COLO829 (cell line): ENCODE results near the gene ATP13A1.

ENCODE experiments used
- DNase-seq: peaks from one replicate; pipeline ENCODE4 v3.0.0; 2012; ENCODE audit warnings: low spot score

Gene ATP13A1

DNA sequence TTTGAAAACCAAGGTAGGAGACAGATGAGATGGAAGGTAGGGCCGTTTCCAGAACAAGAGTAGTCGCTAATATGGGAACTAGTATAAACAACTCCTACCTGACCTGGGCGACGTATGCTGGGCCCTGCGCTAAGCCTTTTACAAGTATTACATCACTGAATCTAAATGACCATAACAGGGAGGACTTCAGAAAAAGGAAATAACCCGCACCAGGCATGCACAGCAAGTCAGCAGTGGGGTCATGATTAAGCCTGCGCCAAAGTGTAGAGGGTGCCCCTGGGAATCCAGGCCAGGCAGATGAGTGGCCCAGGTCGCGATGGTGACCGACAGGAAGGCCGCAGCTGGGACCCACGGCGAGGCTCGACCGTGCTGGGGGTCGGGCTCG lies 613 bp downstream of the ATP13A1 start:
- no peak for DNase-seq

DNA sequence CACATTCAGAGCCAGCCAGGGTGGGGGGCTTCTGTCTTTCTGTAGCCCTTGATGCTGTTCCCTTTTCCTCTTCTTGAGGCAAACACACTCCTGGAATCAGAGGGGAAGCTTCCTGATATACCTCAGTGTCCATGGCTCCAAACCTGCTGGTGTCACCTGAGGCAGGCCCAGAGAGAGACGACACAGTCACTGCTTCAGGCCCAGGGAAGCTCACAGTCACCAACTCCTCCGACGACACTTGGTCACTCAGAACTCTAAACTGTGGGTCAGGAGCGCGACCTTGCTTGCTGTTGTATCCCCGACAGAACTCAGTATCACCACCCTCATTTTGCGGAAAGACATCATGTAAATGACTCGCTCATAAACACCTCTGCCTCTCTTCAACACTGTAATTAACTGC lies 1.1 kb downstream of the ATP13A1 start:
- no peak for DNase-seq

DNA sequence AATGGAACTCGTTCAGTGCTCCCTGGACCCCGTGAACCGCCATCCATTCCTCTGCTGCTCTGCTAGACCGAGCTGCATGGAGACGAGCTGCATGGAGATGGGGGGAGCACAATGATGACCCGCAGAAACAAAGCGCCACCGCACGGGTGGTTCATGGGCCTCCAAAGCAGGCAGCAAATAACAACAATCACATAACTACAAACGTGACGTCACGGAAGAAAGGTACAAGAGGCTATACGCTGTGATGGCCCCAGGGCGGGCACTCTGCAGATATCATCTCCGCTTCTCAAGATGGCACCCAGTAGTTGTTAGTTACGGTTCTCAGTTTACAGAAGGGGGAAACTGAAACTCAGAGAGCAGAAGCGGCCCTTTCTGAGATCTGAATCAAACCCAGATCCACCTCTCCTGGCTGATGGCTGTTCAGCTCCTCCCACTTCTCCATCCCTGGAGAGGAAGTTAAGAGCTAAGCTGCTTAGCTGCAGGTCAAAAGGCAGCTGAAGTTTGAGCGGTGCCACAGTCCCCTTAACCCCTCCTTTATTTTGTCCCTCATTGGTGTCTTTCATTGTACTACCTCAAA lies 1.7 kb downstream of the ATP13A1 start:
- DNase-seq: no peak

DNA sequence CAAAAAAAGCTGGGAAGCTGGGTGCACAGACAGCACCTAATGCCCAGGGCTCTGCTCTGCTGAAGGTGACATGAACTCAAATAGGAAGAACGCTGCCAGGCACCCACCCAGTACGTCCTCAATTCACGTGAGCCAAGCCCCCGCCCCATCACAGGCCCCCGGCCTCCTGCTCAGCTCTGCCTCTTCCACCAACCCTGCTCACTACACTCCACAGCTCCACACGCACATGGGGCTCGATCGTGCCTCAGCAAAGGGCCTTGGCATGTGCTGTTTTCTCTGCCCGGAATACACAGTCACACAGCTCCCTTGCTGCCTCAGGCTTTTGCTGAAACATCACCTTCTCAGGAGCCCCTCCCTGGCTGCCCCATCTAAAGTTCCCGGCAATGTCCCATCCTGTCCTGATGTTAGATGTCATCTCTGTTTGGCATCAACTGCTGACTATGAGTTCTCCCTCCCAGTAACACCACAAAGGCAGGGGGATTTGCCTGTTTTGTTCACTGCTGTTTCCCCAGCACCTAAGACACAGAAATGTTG lies 2.3 kb downstream of the ATP13A1 start:
- DNase-seq: no peak

DNA sequence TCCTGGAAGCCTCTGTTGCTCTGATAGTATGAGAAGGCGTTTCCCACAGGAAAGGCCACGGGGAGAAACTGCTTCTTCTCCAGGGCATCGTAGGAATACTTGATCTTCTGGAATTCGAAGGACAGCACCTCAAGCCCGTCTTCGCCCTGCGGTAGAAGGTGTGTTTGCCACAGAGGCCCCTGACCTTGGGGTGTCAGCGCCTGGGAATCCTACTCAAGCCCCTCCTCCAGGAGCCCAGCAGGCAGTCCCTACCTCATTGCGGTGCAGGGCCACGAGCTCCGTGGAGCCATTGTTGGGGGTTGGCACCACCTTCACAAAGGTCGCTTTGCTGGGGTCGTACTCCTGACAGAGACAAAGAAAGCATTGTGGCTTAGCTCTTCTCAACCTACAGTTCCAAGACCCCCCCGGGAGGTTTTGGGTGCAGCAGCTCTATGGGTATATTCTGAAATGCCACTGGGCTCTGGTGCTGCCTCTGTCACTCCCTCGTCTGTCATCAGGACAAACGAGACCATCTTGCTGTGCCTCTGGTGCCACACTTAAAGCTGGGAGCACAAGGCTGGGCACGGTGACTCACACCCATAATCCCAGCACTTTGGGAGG lies 3.7 kb downstream of the ATP13A1 start:
- DNase-seq: no peak

DNA sequence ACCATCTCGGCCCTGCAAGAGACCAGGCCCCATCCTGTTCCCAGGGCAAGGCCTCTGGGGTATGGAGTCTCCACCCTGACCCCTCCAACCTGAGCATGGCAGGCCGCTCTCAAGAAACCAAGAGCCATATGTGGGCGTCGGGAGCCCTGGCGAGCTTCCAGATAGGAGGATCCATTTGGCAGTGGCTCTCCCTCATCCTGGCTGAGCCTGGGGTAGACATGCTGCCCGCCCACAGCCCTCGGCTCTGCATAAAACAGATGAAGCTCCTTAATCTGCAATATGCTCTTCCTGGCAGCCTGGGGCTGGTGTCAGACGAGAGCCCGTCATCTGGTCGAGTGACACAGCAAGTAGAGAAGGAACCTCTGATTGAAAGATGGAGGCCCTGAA lies 6.1 kb downstream of the ATP13A1 start:
- DNase-seq: no peak

DNA sequence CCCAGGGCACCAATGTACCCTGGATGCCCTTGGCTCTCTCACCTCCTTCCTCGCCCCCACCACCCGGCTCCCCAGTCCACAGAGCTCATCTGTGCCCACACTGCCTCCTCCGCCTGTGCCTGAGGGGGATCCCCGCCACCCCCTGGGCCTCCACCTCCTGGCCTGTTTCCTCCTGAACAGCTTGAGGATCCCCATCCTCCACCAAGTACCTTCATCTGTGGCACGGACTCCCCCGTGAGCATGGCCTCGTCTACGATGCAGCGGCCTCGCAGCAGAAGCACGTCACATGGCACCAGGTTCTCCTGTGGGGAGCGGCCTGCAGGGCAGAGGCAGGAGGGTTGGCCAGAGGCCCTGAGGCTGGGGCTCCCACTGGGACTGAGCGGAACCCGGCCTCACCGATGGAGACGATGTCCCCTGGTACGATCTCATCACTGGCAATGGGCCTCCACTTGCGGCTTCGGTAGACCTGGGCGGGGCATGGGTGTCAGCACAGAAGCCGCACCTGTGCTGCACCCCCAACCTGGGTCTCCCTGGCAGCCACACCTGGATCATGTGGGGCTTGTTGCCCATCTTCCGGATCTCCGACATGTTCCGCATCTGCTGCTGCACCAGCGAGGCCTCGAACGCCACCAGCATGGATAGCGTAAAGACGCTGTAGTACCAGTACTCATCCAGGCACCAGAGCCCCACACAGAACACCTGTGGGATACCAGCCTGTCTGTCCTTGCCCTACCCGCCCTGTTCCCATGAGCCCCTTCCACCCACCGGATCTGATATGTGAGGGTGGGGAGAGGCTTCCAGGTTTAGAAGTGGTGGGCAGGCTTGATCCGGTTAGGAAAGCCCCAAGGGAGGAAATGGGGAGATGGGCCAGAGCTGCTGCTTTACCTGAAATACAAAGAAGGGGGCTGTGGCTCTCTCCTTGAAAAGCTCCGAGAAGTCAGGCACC lies 6.8 kb downstream of the ATP13A1 start:
- no peak for DNase-seq

DNA sequence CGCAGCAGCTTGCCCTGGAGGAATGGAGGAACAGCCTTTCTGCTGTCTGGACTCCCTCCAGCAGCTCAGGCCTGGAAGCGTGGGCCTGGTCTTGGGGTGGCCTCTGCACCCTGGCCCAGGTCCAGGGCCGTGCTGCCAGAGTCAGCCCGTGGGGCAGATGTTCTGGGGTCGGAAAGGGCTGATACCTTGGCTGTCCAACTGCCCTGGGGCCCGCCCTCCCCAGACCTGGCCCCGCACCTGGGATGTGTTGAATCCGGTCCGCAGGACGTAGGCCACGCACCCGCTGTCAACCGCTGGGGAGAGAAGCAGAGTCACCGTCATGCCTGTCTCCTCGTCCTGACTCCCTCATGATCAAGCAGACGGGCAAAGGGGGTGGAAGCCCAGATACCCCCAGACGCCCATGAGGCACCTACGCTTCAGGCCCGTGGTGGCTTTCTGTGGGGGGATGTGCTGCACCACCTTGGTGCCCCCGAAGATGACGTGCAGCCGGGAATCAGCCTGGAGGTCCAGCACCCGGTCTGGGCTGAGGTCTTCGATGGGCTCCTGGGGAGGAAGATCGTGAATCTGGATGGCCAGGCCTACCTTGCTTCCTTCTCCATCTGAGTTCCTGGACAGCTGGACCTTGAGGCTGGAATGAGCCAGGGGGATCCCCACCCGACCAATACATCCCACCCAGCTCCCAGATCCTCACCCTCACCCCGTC lies 7.7 kb downstream of the ATP13A1 start:
- DNase-seq: no peak

DNA sequence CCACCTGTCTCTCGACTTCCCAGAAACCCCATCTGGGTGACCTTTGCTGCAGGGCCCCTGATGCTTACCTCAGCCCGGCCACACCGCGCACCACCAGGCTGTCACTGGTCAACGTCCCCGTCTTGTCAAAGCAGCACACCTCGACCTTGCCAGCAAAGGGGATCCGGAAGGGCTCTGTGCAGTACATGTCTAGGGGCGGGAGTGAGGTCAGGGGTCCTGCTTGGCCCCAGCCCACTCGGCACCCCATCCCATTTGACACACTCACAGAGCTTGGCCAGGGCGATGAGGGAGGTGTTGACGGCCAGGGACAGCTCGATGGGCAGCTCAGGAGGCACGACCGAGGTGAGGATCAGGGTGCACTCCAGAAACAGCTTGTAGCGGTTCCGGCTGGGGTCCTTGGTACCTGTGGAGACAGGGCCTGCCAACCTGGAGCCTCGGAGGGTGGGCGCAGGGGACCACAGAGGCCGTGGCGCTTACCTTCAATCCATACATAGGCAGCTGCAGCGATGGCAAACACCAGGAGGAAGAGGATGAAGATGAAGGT lies 8.4 kb downstream of the ATP13A1 start:
- DNase-seq: no peak

DNA sequence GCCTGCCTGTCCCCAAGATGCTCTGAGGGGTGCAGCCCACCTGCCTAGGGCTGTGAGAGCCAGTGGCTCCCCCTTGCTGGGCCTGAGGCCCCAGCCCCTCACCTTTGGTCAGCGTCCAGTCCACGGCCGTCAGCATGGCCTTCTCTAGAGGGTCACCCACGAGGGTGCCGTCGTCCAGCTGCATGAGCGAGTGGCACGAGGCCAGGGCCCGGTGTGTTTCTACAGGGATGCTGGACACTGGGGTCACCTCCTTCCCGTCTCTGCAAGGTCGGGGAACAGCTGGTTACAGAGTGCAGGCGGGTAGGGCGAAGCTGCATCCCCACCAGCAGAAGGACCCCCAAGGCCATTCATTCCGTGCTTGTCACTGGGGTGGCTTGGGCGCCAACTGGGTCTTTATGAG lies 9.0 kb downstream of the ATP13A1 start:
- DNase-seq: no peak

DNA sequence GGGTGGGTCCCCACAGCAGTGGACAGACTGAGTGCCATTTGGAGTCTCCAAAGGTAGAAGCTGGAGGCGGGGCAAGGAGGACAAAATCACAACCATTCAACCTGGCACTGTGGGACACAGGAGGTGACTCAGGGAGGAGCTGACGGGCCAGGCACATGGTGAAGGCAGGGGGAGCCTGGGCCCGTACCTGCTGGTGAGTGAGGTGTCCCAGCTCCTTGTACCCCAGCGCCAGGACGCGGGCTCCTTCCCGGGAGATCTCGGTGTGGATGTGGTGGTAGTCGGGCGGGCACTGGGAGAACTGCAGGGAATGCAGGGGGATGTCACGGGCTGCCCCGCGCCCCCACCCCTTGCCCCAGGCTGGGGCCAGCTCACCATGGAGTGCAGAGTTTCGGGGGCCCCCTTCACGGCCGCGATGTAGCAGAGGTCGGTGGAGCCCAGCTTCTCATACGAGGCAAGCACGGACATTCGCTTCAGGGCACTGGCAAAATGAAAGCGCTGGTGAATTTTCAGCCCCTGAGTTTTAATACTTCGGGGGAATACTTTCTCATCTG lies 9.8 kb downstream of the ATP13A1 start:
- no peak for DNase-seq

DNA sequence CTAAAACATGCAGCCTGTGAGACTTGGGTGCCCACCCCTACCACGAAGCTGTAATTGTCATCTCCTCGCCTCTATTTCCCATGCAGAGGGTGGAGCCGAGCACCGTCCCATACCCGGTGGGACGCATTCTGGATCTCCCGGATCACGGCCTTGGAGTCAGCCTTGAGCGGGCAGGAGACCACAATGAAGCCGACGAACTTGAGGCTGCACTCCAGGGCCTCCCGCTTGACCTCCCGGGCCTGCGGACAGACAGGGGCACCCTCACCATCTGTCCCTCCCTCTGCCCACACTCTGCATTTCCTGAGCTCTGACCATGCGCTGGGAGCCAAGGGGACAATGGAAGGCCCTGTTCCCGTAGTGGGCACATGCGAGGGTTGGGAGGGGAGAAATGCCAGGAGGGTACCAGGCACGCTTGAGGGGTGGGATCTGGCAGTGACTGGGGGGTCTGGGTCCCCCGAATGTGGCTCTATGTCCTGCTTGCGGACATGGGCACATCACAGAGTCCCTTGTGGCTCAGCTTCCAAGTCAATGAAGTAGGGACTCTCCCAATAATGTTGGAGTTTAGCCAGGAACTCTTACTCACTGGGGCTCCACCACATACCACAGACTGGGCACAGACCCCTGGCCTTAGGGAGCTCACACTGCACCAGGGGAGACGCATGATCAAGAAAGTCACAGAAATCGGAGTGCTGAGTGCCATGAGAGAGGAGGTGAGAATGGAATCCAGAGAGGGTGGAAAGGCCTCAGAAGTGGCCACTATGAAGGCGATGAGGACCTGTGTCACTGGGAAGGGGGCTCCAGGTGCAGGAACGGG lies 10.8 kb downstream of the ATP13A1 start:
- no peak for DNase-seq

DNA sequence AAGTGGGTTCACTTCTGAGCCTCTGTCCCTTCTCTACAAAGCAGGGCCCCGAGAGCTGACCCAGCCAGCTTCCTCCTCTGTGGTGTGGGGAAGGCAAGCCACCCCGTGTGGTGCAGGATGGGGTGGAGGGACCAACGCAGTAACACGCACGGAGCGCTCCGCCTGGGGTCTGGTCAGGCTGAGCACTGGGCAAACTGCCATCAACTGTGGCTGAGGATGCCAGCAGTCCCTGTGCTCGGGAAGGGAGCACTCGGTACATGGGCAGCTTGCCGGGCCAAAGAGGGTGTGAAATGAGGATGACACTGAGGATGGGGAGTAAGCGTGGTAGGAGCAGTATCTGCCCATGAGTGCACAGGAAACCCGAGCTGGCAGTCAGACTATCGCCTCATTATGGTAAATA lies 12.4 kb downstream of the ATP13A1 start:
- DNase-seq: no peak

DNA sequence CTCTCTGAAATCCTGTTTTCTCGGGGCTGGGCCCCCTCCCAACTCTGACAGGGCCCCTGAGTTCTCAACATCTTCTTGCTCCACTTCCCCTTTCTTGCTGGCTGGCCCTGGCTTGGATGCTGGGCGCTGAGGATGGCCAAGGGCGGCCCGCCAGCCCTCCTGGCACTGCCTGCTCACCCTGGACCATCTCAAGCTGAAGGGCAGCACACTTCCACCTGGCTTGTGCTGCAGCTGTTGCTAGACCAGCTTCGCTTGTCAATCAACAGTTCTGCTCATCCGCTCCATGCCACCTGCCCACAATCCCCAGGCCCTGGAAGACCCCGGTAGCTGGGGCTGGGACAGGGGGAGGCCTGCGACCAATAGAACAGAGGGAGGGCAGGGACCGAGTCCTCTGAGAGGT lies 13.1 kb downstream of the ATP13A1 start:
- DNase-seq: no peak

DNA sequence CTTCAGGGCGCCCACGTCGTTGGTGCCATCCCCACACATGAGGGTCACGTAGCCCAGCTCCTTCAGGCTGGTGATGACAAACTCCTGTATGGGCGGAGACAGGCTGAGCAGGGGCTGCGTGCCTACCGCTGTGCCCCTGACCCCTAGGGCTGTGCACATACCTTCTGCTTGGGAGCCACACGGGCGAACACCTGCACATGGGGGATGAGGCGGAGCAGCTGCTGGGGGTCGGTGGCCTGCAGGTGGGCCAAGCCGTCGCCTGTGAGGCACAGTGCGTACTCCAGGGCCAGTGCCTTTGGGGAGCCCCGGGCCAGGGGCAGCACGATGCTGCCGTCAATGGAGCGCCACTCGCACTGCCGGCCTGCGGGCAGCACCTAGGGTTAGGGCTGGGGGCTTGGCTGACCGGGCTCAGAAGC lies 13.9 kb downstream of the ATP13A1 start:
- DNase-seq: no peak

DNA sequence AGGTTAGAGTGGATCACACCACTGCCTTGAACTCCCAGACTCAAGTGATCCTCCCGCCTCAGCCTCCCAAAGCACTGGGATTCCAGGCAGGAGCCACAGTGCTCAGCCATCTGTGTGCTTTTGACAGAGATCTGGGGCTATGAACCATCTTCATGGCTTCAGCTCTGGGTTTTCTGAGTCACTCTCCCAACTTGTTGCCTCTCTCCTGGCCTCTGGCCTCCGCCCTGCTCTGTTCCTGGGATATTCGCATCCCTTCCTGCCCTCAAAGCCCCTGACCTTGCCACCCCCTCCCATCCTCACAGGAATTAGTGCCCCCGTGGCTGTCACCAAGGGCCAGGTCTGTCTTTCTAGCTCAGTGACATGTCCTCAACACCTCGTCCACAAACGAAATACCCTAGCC lies 14.3 kb downstream of the ATP13A1 start:
- DNase-seq: no peak

DNA sequence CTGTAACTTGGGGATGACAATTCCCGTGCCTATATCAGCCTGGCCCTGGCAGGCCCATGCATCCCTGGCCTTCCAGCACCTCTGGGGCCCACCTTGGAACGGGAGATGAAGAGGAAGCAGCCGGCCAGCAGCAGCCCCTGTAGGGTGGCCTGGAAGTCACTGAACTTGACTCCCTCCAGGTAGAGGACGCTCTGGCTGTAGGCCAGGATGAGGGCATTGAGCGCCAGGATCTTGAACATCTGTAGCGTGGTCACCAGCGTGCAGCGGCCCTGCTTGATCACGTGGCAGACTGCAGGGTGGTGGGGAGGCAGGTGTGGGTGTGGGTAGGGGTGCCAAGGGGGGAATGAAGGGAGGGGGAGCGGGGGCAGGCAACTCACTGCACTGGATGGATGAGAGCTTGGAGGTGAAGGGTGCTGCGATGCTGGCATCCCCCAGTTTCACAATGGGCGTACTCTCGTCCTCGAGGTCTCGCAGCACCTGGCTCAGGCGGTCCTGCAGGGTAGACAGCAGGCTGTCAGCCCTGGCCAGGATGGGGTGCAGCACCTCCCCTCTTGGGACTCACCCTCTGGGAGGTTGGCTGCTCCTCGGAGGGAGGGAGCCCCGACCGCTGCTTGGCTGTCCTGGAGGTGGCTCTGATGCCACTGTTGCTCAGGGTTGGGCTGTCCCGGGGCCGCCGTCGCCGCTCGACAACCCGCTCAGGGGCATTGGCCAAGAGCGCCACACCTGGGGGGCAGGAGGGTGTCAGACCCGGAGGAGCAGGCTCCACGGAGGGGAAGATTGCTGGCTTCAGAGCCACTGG lies 16.2 kb downstream of the ATP13A1 start:
- no peak for DNase-seq

DNA sequence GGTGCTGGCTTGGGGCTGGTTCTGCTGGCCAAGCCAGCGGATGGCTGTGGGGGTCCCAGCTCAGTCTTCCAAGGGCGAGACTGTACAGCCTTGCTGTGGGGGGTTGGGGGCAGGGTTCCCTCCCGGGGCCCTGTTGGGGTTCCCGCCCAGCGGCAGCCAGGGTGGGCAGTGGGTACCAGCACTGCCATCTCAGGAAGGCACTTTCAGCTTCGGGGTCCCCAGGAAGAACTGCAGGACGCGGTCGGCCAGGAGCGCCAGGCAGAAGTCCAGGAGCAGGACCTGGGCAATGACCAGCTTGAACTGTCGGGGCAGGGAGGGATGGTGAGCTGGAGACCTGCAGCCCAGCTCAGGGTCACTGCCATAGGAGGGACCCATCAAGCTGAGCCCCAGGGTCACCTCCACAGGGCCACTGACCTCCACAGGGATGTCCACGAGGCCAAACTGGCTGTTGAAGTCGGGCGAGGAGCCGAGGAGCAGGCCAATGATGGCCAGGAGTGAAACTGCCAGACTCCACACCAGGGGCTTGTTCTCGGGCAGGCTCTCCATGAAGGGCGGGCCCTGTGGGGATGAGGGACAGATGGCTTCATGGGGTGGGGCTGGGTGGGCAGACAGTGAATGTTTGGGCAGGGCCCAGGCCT lies 18.1 kb downstream of the ATP13A1 start:
- DNase-seq: no peak

DNA sequence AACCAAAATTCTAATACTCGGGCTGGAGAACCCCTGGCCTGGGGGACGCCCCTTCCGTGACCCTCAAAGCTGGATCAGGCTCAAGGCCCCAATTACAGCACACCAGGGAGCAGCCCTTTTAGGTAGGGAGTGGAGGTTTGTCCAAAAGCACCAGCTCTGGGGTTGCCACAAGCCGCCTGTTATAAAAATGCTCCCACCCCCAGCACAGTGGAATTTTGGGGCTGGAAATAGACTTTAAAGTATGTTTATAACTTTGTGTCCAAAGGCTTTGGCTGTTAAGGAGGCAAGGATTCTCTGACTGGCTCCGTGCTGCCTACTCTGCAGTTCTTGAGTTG lies 19.5 kb downstream of the ATP13A1 start:
- no peak for DNase-seq
